HepG2 (cell line): ENCODE data around the gene HS2ST1. TPM values are rescaled to one million over a fixed set of nuclear protein-coding genes. Genes with fewer than 3 reads are reported as not detected.

ENCODE experiments used
- ATAC-seq: fragments of 200-7000 bp; cut with Tn5 transposase; 3 replicates; pipeline ENCODE4 v1.9.1; 2020; ENCODE audit warnings: mild to moderate bottlenecking, moderate library complexity
- BruUV-seq: library from RNA; stranded (reverse); fragments of 400-500 nt; replicated peaks from 2 replicates; lab custom pipeline; 2021; lab: Mats Ljungman, UMichigan
- CTCF ChIA-PET: fragments of 300-600 bp; formaldehyde crosslinking; extraction: SDS; loops from one replicate; lab custom pipeline; 2021; ENCODE audit warnings: low total read pairs, inconsistent platforms, low intra/inter-chr PET ratio; lab: Yijun Ruan, JAX
- POLR2A ChIA-PET: fragments of 350-600 bp; sonication (Branson Sonifier 250); formaldehyde crosslinking; loops from one replicate; lab custom pipeline; 2020; ENCODE audit warnings: antibody characterized with exemption, inconsistent platforms; lab: Yijun Ruan, JAX
- DNase-seq: peaks from one replicate; pipeline ENCODE4 v3.0.0-alpha.2; 2015; ENCODE audit warnings: low spot score
- FAIRE-seq: peaks from 3 replicates; lab custom pipeline; 2011; peaks lifted over from hg19 to GRCh38; lab: Jason Lieb, UNC
- H2AFZ ChIP-seq: one replicate; pipeline ENCODE4 v1.6.1; 2011; ENCODE audit warnings: low read length, inconsistent platforms
- H3K27ac ChIP-seq: fragments of 300-600 bp; 3 replicates; pipeline ENCODE4 v1.8.0; 2011; ENCODE audit warnings: mixed run types, mild to moderate bottlenecking, mixed read lengths, low read length, inconsistent platforms; ENCODE audit not compliant: insufficient read depth; ENCODE audit errors: extremely low read length
- H3K27me3 ChIP-seq, 2 experiments: fragments of 200-600 bp in 1 of 2; 2 replicates in 1 of 2; 3 replicates in 1 of 2; pipeline versions ENCODE4 v1.6.0 to v1.8.0; 2011; ENCODE audit warnings: low read length in 2 of 2, mild to moderate bottlenecking in 2 of 2, moderate library complexity in 2 of 2, inconsistent platforms in 1 of 2; ENCODE audit not compliant: insufficient read depth in 2 of 2, control insufficient read depth in 1 of 2
- H3K36me3 ChIP-seq, 2 experiments: fragments of 200-600 bp in 1 of 2; replicated peaks in 1 of 2; 2 replicates in 1 of 2; 3 replicates in 1 of 2; pipeline versions ENCODE4 v1.5.1 to v1.8.0; 2011; ENCODE audit warnings: low read length in 2 of 2, inconsistent platforms in 1 of 2; ENCODE audit not compliant: insufficient read depth in 2 of 2, control insufficient read depth in 1 of 2
- H3K4me1 ChIP-seq: 2 replicates; pipeline ENCODE4 v1.5.1; 2012; ENCODE audit warnings: low read length, inconsistent platforms; ENCODE audit not compliant: insufficient read depth
- H3K4me2 ChIP-seq: 2 replicates; pipeline ENCODE4 v1.6.0; 2011; ENCODE audit warnings: low read depth, low read length, inconsistent platforms
- H3K4me3 ChIP-seq, 3 experiments: fragments of 200-600 bp in 1 of 3; sonication (generic), shearing (Covaris generic) in 1 of 3; replicated peaks in 1 of 3; 2 replicates each; pipeline ENCODE4 v1.5.1; 2011 to 2016; ENCODE audit warnings: low read length in 3 of 3, inconsistent platforms in 2 of 3, low read depth in 2 of 3, mild to moderate bottlenecking in 2 of 3, control low read depth in 1 of 3, mixed read lengths in 1 of 3; ENCODE audit not compliant: insufficient read depth in 1 of 3
- H3K79me2 ChIP-seq: one replicate; pipeline ENCODE4 v1.6.1; 2011; ENCODE audit warnings: low read length, inconsistent platforms; ENCODE audit not compliant: insufficient read depth
- H3K9ac ChIP-seq: 2 replicates; pipeline ENCODE4 v1.6.0; 2011; ENCODE audit warnings: mild to moderate bottlenecking, low read depth, low read length, inconsistent platforms; ENCODE audit not compliant: insufficient read depth
- H3K9me3 ChIP-seq: 2 replicates; pipeline ENCODE4 v1.5.1; 2012; ENCODE audit warnings: mild to moderate bottlenecking, low read length
- H4K20me1 ChIP-seq: 2 replicates; pipeline ENCODE4 v1.6.0; 2011; ENCODE audit warnings: inconsistent platforms, mild to moderate bottlenecking, low read length, moderate library complexity; ENCODE audit not compliant: insufficient read depth
- AKAP8 ChIP-seq: sonication (generic); formaldehyde crosslinking; IDR thresholded peaks from 2 replicates; pipeline ENCODE4 v1.5.1; 2020; ENCODE audit warnings: mild to moderate bottlenecking, missing genetic modification reagents
- CBX1 ChIP-seq: IDR thresholded peaks from one replicate; pipeline ENCODE4 v1.6.1; 2016; ENCODE audit warnings: antibody characterized with exemption, low read depth
- HOXA7 ChIP-seq: sonication (generic); formaldehyde crosslinking; IDR thresholded peaks from 2 replicates; pipeline ENCODE4 v1.8.1; 2022; ENCODE audit warnings: mild to moderate bottlenecking, missing genetic modification reagents, moderate library complexity
- KAT8 ChIP-seq: IDR thresholded peaks from 2 replicates; pipeline ENCODE4 v1.6.1; 2016; ENCODE audit warnings: missing genetic modification reagents, missing compliant biosample characterization
- MYC ChIP-seq: sonication (generic); formaldehyde crosslinking; IDR thresholded peaks from 2 replicates; pipeline ENCODE4 v1.9.0; 2021; ENCODE audit warnings: missing genetic modification reagents, borderline replicate concordance
- MYNN ChIP-seq: sonication (generic); formaldehyde crosslinking; IDR thresholded peaks from 2 replicates; pipeline ENCODE4 v1.4.0; 2020; ENCODE audit warnings: mild to moderate bottlenecking, low read depth, missing genetic modification reagents
- NCOA2 ChIP-seq: sonication (generic); formaldehyde crosslinking; IDR thresholded peaks from 2 replicates; pipeline ENCODE4 v1.8.0; 2022; ENCODE audit warnings: inconsistent platforms
- PHF8 ChIP-seq: sonication (generic); formaldehyde crosslinking; IDR thresholded peaks from 2 replicates; pipeline ENCODE4 v1.5.0; 2020; ENCODE audit warnings: missing genetic modification reagents
- TOPORS ChIP-seq: sonication (generic); formaldehyde crosslinking; IDR thresholded peaks from 2 replicates; pipeline ENCODE4 v1.8.0; 2023; ENCODE audit warnings: mild to moderate bottlenecking, missing genetic modification reagents
- ZFP36L2 ChIP-seq: sonication (generic); formaldehyde crosslinking; IDR thresholded peaks from 2 replicates; pipeline ENCODE4 v1.4.0; 2020; ENCODE audit warnings: missing genetic modification reagents
- ZNF10 ChIP-seq: sonication (generic); formaldehyde crosslinking; IDR thresholded peaks from 2 replicates; pipeline ENCODE4 v1.4.0; 2020; ENCODE audit warnings: mild to moderate bottlenecking, low read depth, missing genetic modification reagents, borderline replicate concordance
- ZNF230 ChIP-seq: sonication (generic); formaldehyde crosslinking; IDR thresholded peaks from 2 replicates; pipeline ENCODE4 v1.4.0; 2020; ENCODE audit warnings: mild to moderate bottlenecking, missing genetic modification reagents
- ZNF256 ChIP-seq: sonication (generic); formaldehyde crosslinking; conservative IDR thresholded peaks from 2 replicates; pipeline ENCODE4 v1.4.0; 2020; ENCODE audit warnings: missing genetic modification reagents
- ZNF275 ChIP-seq: sonication (generic); formaldehyde crosslinking; IDR thresholded peaks from 2 replicates; pipeline ENCODE4 v1.8.0; 2022; ENCODE audit warnings: missing genetic modification reagents, mild to moderate bottlenecking, inconsistent platforms, borderline replicate concordance
- ZNF317 ChIP-seq: sonication (generic); formaldehyde crosslinking; IDR thresholded peaks from 2 replicates; pipeline ENCODE4 v1.5.0; 2020; ENCODE audit warnings: mild to moderate bottlenecking, missing genetic modification reagents
- ZNF567 ChIP-seq: sonication (generic); formaldehyde crosslinking; IDR thresholded peaks from 2 replicates; pipeline ENCODE4 v1.8.1; 2023; ENCODE audit warnings: mild to moderate bottlenecking, missing genetic modification reagents, borderline replicate concordance
- ZNF749 ChIP-seq: sonication (generic); formaldehyde crosslinking; IDR thresholded peaks from 2 replicates; pipeline ENCODE4 v1.8.0; 2022; ENCODE audit warnings: mild to moderate bottlenecking, missing genetic modification reagents, moderate library complexity, borderline replicate concordance
- WGBS: methylation state at CpG from one replicate; pipeline ENCODE4 v1.1.6; 2017; ENCODE audit warnings: low lambda C conversion rate; 5-methylcytosine and 5-hydroxymethylcytosine counted together
- in situ Hi-C: cut with HindIII; loops from 2 replicates; pipeline ENCODE4 v1.10.0; 2017; ENCODE audit warnings: low pct_unique_long_range_greater_than_20kb; ENCODE audit not compliant: extremely low pct_ligation_motif_present
- intact Hi-C: fragments of 100-400 bp; cut with micrococcal nuclease; formaldehyde crosslinking; loops from one replicate; pipeline ENCODE4 v1.10.0; 2022; ENCODE audit not compliant: unreplicated experiment
- polyA plus RNA-seq, 8 experiments: library from polyadenylated mRNA; depleted of rRNA in 3 of 8; stranded (reverse) in 7 of 8; unstranded in 1 of 8; fragments of >200 nt; fragmentation: Illumina TruSeq in 4 of 8; extraction: Trizol in 4 of 8; gene quantifications; 2 replicates each; pipeline versions ENCODE4 v1.2.1 to v1.2.3, GENCODE V29; 2011 to 2016; ENCODE audit warnings: low read depth in 4 of 8, missing spikeins in 1 of 8, mixed read lengths in 1 of 8; ENCODE audit not compliant: insufficient read depth in 1 of 8
- total RNA-seq, 5 experiments: library from RNA; depleted of rRNA; stranded (reverse); fragments of >200 nt; fragmentation: Illumina TruSeq; extraction: Trizol; gene quantifications; 2 replicates each; pipeline ENCODE4 v1.2.3, GENCODE V29; 2016; ENCODE audit warnings: low read depth in 1 of 5

Gene HS2ST1
- total and polyA plus RNA-seq, 2 of the 13 experiments (the other 11 are each of a cell fraction or from before 2014, with no cell fraction given): 22.1 to 58.7 TPM

- DNase-seq: no peak
- H3K79me2 ChIP-seq: peaks cover 36% of the 10 kb centered on the region
- intact Hi-C loops: no loop called here
- H2AFZ ChIP-seq: no peak overlapping the region
- no peaks in the 10 kb centered on the region for H3K36me3 ChIP-seq
- H3K27ac ChIP-seq: no peak overlapping the region
- ATAC-seq: no peak
- ChIA-PET CTCF (no interaction called here), POLR2A (no interaction called here)
- no peak overlapping the region for H3K4me3 ChIP-seq
- BruUV-seq: no TSS peak
- WGBS: 68% methylated on average over 2 of the region's 2 CpGs
- no peak overlapping the region for H3K4me2 ChIP-seq
- H3K9me3 ChIP-seq: no peaks in the 10 kb centered on the region
- FAIRE-seq: no peak
- H3K27me3 ChIP-seq: no peaks in the 10 kb centered on the region
- H3K9ac ChIP-seq: no peak overlapping the region
- peaks cover 37% of the 10 kb centered on the region for H3K4me1 ChIP-seq
- in situ Hi-C loops: no loop called here
- TF ChIP-seq MYNN (CRISPR knock-in tag) (no peak), ZFP36L2 (CRISPR knock-in tag) (no peak), NCOA2 (CRISPR knock-in tag) (no peak), CBX1 (no peak)
- TF ChIP-seq, all 625 proteins: peak for 0
- H4K20me1 ChIP-seq: no peaks in the 10 kb centered on the region
Observed at GRCh38 chr1:87000460-87000859, 86.0 kb downstream of the HS2ST1 start.

- no peak overlapping the region for H2AFZ ChIP-seq
- FAIRE-seq (no peak), ATAC-seq (no peak), DNase-seq (no peak)
- H3K4me3 ChIP-seq: no peak overlapping the region
- peaks cover 46% of the 10 kb centered on the region for H3K79me2 ChIP-seq
- no peaks in the 10 kb centered on the region for H3K9me3 ChIP-seq
- no TSS peak for BruUV-seq
- WGBS: 98% methylated on average over 1 of the region's 1 CpG
- no peaks in the 10 kb centered on the region for H3K27me3 ChIP-seq
- in situ Hi-C loops: no loop called here
- intact Hi-C loops: no loop called here
- H4K20me1 ChIP-seq: no peaks in the 10 kb centered on the region
- no peak overlapping the region for H3K27ac ChIP-seq
- TF ChIP-seq HOXA7 (CRISPR knock-in tag) (no peak), ZNF567 (CRISPR knock-in tag) (no peak), AKAP8 (CRISPR knock-in tag) (no peak), TOPORS (CRISPR knock-in tag) (no peak), ZNF10 (no peak), ZNF275 (CRISPR knock-in tag) (no peak), ZNF256 (no peak), ZNF749 (no peak), MYC (CRISPR knock-in tag) (no peak), ZNF230 (CRISPR knock-in tag) (no peak), ZNF317 (CRISPR knock-in tag) (no peak), KAT8 (CRISPR knock-in tag) (no peak), PHF8 (CRISPR knock-in tag) (no peak)
- TF ChIP-seq, all 625 proteins: peak for 0
- H3K4me1 ChIP-seq: peaks cover 14% of the 10 kb centered on the region
- ChIA-PET CTCF (no interaction called here), POLR2A (no interaction called here)
- no peaks in the 10 kb centered on the region for H3K36me3 ChIP-seq
- H3K9ac ChIP-seq: no peak overlapping the region
- H3K4me2 ChIP-seq: no peak overlapping the region
Observed at GRCh38 chr1:87004857-87005256, 90.4 kb downstream of the HS2ST1 start.
